GM19193 (cell line): ENCODE results near the gene SLC37A1.

Experiments
- POLR2A ChIP-seq: IDR thresholded peaks from 4 replicates; pipeline ENCODE4 v1.6.1; 2011; ENCODE audit not compliant: insufficient read depth, insufficient read length; ENCODE audit errors: extremely low read depth

SLC37A1 gene

GRCh38 chr21:42581993-42582786 is 68.5 kb downstream of the SLC37A1 start:
- no peak for TF ChIP-seq POLR2A

DNA sequence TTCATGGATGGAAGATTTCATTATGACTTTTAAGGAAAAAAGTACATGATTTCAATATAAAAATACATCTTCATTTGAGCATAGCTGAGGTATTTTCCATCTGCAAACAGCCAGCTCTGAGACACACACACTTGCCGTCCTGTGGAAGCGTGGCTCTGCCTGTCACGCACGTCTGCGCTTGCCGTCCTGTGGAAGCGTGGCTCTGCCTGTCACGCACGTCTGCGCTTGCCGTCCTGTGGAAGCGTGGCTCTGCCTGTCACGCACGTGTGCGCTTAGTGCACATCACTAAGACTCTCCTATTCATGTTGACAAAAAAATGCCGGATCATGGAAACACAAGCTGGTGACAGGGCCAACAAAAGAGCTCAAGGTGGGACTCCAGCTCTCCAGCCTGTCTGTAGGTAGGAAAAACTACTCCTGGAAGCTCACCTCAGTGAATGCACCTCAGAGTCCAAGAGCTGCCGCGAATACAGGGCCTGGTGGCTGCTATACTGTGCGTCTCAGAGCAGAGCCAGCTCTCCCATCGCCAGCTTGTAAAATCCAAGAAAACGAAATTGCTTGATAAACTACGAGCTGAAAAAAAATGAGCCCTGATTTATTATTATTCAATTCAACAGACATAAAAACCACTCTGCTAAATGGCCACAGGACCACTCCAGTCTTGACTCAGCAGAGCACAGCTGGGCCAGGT is 69.3 kb downstream of the SLC37A1 start:
- no peak for TF ChIP-seq POLR2A

DNA sequence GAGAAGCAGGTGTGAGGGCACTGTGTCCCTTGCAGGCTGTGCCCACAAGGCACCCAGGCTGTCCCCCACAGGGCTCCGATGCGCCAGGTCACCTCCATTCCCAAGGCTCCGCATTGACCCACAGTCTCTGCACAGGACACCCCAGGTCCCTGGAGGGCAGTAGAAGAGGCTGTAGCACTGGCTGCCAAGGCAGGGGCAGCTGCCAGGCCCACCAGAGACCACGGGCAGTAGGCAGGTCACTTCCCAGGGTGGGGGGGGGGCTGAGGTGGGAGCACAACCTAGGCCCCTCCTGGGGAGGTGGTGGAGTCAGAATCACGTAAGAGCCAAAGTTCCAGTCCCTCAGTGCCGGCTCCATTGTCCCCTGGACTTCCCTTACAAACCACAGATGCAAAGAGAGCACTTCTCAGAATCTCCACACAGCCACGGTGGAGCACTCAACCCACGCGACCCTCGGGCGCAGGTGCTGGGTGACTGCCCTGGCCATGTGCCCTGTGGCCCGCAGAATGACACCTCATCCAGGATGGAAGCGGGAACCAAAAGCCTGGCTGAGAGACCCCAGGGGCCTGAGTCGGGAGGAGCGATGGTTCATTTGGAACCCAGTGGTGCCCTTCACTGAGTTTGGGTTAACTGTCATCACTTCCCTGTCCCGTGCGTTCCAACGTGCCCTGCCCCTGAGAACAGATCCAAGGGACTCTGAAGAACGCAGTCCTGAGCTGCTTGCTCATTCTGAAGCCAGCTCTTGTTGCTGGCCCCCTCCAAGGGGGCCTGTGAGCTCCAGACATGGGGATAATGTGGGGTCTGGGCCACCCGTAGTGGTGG is 70.0 kb downstream of the SLC37A1 start:
- TF ChIP-seq POLR2A, result no peak

- TF ChIP-seq POLR2A, result no peak
Measured at GRCh38 chr21:42584296-42584641, 70.6 kb downstream of the SLC37A1 start.

GRCh38 chr21:42585881-42586280 is 72.2 kb downstream of the SLC37A1 start:
- TF ChIP-seq POLR2A, result no peak

DNA sequence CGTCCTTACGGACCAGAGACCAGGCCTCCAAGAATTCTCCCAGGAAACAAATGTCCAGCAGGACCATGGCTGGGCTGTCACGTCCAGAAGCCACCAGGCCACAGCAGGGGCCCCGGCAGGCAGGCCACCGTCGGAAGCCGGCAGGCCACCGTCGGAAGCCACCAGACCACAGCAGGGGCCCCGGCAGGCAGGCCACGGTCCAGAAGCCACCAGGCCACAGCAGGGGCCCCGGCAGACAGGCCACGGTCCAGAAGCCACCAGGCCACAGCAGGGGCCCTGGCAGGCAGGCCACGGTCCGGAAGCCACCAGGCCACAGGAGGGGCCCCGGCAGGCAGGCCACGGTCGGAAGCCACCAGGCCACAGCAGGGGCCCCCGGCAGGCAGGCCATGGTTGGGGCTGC is 72.8 kb downstream of the SLC37A1 start:
- no peak for TF ChIP-seq POLR2A

- no peak for TF ChIP-seq POLR2A
Measured at GRCh38 chr21:42587036-42587435, 73.4 kb downstream of the SLC37A1 start.

DNA sequence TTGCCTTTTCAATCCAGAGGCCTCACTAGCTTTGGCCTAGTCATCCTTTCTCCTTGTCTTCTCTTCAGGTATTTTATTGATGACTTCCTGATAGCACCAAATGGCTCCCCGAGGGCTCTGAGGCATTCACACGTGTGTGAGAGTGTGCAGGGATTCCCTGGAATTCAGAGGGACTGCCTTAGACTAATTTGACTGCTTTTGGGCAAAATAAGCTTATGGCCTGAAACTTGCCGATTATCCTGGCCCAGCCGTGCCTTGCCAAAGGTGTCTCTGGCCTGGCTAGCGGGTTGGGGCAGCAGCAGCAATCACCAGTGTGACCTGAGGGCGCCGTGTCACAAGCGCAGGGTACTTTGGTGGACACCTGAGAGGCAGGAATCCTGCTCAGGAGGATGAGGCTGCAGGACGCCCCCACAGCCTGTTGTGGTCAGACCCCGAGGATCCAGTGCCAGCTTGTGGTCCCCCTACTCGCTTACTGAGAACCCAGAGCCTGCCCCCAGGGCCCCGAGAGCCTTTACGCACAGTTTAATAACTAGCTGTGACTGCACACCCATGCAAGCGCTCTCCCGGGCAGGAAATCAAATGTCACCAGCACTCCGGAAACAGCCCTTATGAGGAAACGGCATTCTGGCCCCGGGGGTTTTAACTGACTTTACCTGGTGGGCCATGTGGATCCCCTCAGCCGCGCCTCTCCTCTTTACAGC is 76.9 kb downstream of the SLC37A1 start:
- TF ChIP-seq POLR2A, result no peak

DNA sequence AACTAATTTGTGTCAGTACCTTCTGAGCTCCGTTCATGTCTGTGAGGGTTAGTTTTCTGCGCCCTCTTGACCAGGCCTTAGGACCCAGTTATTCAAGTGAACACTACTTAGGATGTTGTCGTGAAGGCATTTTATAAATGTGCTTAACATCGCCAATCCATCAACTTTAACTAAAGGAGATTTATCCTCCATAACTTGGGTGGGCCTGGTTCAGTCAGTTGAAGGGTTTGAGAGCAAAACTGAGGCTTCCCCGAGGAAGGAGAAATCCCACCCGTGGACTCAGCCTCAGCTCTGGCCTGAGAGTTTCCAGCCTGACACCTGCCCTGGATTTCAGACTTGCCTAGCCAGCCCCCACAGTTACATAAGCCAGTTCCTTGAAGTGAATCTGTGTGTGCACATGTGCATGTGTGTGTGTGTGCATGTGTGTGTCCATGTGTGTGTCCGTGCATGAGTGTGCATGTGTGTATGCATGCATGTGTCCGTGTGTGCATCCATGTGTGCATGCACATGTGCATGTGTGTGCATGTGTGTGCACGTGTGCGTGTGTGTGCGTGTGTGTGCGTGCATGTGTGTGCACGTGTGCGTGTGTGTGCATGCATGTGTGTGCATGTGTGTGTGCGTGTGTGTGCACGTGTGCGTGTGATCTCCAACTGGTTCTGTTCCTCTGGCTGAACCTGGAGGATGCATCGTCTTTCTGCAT is 77.7 kb downstream of the SLC37A1 start:
- no peak for TF ChIP-seq POLR2A

GRCh38 chr21:42592156-42592820 is 78.6 kb downstream of the SLC37A1 start:
- TF ChIP-seq POLR2A, result no peak

DNA sequence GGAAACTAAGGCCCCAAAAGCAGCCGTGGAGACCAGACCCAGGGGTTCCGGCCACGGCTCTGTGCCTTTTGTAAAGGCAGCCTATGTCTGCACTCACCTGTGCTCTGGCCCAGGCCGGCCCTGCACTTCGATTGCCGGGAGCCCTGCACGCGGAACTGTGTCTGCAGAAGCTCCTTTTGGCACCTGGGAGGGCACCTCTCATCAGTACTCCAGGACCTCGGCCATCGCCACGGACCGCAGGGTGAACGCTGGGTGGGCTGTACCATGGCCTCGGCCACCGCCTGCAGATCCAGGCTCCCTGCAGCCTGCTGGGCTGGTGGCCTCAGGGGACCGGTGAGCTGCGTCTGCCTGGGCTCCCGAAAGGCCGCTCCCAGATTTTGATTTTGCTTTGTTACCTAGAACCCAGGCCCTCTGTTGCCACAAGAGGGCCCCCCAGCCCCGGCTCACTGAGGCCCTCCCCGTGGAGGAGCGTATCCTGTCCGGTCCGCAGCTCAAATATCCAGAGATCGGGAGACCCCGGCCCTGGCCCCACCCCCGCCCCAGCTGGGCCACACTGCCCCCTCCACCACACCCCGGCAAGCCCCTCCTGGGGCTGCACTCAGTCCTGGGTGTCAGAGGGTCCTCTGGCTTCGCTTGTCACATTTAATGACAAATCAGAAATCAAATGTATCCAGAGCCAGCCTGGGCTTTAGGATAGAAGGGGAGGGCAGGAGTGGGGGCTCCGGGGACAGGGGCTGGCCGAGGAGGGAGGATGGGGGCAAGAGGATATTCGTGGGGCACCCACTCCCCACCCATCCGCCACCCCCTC is 79.6 kb downstream of the SLC37A1 start:
- no peak for TF ChIP-seq POLR2A

- TF ChIP-seq POLR2A, result no peak
Measured at GRCh38 chr21:42594616-42595282, 81.1 kb downstream of the SLC37A1 start.
